HPDE6-E6E7 (cell line): ENCODE results near the gene GPX4.

Experiments
- DNase-seq: peaks from one replicate; pipeline ENCODE4 v3.0.0; 2011; ENCODE audit warnings: missing footprints; ENCODE audit errors: extremely low spot score

GPX4 gene

GRCh38 chr19:1084024-1084868, 19.5 kb upstream of the GPX4 start:
- no peak for DNase-seq

GRCh38 chr19:1085053-1085658, 18.6 kb upstream of the GPX4 start:
- DNase-seq, result no peak

DNA sequence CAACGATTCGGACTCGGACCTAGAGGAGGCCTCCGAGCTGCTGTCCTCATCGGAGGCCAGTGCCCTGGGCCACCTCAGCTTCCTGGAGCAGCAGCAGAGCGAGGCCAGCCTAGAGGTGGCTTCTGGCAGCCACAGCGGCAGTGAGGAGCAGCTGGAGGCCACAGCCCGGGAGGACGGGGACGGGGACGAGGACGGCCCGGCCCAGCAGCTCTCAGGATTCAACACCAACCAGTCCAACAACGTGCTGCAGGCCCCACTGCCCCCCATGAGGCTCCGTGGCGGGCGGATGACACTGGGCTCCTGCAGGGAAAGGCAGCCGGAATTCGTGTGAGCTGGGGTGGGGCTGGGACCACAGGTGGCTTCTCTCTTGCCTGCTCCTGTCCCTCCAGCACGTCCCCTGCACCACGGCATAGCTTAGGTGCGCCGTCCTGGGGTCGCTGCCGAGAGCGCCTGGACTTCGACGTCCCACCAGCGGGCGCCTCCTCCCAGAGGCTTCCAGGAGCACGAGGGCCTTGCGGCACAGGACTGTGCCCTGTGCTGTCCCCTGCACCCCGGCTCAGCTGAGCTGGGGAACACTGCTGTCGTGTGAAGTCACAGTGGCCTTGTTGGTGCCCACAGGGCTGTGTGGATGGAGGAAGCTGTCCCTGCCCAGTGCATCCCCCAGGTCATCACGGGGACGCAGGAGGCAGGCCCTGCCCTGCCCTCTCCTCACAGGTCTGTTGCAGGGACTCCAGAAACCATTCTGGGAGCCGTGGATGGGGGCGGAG, 17.9 kb upstream of the GPX4 start:
- DNase-seq, result no peak

GRCh38 chr19:1086613-1087012, 17.2 kb upstream of the GPX4 start:
- DNase-seq, result no peak

DNA sequence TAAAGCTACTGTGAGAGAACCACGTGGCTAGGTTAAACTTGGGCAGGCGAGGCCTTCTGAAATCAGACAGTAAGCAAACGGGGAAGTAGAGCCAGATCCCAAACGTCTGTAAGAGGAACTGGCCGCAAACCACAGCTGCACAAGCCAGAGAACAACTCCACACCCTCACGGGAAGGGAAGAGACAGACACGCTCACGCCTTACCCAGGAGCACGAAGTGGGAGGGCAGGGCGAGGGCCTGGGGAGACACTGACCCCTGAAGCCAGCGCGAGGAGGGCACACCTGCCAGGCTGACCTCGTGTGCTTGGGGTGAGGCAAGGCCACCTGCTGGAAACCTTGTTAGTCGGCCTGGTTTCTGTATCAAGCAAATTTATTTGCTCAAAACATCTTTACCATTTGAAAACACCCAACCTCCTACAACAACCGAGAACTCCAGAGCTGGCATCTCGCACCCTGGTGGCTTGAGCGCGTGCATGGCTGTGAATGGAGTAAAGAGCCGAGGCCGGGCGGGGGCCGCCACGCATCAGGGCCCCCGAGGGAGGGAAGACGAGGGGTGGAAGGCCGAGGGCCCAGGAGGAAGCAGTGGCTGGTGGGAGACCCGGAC, 15.9 kb upstream of the GPX4 start:
- DNase-seq, result no peak

- DNase-seq, result no peak
These were observed 15.3 kb upstream of the GPX4 start for GRCh38 chr19:1088416-1089010.

DNA sequence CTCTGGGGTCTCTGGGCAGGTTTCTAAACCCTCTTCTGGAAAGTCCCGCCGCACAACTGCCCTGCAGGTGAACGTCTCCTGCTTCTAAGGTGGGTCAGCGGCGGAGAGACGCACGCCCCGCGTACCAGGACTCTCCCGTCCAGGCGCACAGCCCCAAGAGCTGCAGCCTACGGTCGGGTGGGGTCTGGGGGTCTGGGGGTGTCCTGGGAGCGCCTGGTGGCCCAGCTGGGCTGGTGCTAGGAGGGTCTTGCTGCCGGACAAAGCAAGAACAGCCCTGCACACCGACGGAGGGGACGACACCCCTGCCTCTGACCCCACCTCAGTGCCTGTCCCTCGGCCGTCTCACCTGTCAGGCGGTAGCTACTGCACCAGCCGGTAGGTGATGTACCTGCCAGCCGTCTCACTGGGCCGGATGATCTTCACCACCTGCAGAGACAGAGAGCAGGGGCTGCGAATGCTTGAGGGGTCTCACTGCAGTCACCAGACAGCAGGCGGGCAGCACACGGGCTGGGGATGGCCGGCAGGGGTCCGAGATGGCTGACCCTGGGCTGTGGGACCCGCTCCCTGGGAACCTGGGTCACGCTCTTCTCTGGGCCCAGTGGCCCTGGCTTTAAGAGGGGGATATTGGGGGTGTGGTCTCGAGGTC, 14.5 kb upstream of the GPX4 start:
- DNase-seq, result no peak

DNA sequence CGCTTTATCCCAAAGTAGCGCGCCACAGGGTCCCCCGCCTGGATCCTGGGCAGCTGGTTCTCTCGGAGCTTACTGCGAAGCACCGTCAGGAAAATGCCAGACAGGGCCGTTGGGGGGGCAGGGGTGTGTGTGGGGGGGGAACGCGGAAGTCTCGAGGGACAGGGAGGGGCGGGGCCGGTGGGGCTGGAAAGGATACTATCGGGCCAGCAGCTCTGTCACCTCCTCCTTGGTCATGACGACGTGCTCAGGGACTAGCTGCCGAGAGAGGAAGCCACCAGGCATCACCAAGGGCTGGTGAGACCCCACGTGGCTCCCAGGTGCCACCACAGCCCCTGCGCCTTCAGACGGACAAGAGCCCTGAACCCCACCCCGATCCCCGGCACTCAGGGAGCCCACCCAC, 13.9 kb upstream of the GPX4 start:
- DNase-seq, result no peak

DNA sequence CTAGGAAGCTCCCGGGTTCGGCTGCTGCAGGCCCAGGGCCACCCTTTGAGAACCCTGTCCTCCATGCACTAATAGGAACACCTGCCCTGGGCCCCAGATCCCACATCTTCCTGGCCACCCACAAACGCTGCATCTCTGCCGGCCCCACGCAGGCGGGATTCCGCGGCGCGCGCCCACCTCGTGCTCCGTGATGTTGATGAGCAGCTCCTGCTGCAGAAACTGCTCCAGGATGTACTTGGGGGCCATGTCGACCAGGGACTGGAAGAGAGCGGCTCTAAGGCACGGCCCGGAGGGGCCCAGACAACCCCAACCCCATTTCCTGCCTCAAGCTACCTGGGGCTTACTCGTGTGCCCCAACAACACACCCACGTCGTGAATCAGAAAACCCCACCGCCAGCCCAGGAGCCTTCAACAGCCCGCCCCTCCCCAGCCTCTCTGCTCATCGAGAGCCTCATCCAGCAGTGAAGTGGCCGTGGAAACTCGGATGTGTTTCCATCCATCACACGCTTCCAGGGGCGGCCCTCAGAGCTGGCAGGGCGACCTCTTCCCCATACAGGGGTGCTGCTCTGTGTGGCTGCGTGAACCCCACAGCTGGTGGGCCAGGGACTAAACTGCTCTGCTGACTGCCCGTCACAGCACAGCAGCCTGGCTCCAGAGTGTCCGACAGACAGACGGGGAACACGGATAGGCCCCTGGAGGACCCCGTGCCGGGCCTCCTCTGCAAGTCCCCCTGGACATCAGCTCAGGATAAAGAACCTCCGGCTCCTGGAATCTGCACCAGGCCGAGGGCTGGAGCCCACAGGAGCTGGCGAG, 12.9 kb upstream of the GPX4 start:
- DNase-seq, result no peak

DNA sequence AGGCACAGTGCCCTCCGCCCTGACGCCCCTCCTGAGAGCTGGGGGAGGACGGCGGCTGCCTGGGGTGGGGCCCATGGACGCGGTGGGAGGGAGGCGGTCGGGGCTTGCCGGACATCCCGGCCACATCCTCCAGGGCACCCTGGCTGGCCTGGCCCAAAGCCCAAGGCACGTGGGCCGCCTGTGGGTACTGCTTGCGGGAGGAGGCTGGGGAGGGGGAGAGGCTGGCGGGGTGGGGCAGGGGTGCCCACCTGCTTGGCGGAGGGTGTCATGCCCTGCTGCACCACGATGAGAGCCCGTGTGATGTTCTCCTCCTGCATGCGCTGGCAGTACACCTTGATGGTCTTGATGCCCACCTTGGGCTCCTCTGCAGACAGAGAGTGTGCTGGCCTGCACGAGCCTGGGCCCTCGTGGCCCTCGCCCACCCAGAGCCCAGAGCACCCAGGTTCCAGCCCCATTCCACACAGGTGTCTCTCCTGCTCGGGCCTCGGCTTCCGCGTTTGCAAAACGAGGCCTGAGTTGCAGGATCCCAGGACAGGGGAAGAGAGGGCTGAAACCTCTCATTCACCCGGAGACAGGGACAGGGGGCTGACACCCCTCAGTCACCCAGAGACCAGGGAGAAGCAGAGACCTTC, 12.1 kb upstream of the GPX4 start:
- no peak for DNase-seq

GRCh38 chr19:1093330-1093729, 10.5 kb upstream of the GPX4 start:
- DNase-seq, result no peak

- no peak for DNase-seq
These were observed 9.8 kb upstream of the GPX4 start for GRCh38 chr19:1093811-1094553.

DNA sequence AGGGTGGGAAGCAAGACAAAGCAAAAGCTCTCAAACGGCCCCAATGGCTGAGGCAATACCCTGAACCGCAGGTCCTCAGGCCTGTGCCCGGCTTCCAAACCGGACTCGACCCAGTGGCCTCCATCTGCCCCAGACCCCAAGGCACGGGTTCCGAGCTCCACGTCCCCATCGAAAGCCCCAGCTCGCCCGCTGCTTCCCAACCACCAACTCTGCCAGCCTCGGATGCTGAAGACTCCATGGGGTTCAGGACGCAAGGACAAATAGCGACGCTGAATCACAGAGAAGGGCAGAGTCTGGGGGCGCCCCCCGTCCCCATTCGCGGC, 9.2 kb upstream of the GPX4 start:
- DNase-seq, result no peak

GRCh38 chr19:1094978-1095701, 8.7 kb upstream of the GPX4 start, which contains the start of gene POLR2E:
Gene POLR2E, minus strand, starts transcription at chr19:1095375. Its CDS starts 60 bp downstream, at chr19:1095315.
- peak; percentile 94 for DNase-seq

- DNase-seq, result no peak
These were observed 6.0 kb upstream of the GPX4 start for GRCh38 chr19:1097810-1098176.

DNA sequence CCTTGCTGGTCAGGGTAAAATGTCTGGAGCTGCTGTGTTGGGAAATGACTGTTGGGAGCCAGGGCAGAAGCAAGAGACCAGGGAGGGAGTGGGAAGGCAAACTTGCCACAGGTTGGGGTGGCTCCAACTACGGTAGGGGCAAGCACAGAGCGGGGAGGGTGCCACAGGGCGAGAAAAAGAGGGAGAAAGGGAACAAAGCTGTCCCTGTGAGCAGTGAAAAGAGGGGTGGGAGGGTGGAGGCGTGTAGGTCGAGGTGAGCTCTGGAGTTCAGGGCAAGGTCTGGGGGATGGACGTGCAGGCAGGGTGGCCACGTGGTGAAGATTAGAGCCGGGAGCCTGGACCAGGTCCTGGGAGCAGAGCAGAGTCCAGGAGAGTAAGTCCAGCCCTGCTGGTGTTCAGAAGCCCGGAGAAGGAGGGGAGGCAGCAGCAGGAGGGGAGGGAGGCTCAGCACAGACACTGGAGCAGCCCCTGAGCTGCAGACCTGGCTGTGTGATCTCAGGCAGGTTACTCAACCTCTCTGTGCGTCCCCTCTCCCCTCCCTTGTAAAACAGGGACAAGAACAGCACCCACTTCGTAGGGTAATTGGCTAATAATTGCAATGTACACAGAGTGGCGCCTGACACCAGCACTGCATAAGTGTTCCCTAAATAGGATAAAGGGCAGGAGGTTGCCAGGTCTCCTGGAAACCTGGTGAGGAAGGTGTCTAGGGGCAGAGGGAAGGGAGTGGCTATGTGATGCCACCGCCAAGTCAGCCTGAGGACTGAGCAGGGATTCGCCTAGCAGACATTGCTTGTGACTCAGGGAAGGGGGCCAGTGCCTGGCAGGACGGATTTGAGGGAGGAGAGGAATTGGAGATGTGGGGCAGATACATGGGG, 5.4 kb upstream of the GPX4 start:
- no peak for DNase-seq

DNA sequence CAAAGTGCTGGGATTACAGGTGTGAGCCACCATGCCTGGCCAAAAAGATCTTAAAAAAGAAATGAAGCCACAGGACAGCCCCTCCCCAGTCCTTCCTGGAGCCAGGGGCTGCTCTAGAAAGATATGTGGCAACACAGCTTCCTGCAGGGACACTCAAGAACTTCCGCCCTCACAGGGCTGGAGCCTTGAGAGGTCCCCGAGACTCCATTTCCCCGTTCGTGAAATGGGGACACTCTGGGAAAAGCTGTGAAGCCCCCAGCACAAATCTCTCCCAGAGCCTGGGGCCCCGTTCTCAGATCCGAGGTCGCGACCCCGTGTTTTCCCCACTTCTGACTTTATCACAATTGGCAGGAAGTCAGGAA, 2.5 kb upstream of the GPX4 start:
- no peak for DNase-seq
